ENCODE results near the gene ITGB8.

Gene ITGB8

DNA sequence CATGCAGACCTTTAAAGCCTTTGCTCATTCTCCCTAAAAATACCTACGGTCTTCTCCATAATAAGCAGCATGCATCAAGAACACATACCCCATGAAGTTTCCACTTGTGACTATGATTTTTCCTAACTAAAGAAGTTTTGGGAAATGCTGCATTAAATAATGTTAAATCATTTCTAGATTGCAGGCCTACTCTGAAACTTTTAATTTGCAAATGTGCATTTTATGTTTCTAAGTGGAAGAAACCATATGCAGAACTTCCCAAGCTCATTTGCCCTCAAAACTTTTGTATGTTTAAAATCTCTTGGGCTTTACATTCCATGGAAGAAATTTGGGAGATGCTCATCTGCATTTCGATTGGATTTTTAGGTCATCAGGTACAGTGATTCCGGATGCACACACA lies 63.6 kb downstream of the ITGB8 start:
- no peaks in the 10 kb centered on the region for H3K79me2 ChIP-seq
- no peak overlapping the region for H3K4me3 ChIP-seq (ENCODE audit: low read depth, low read length)
- TF ChIP-seq, protein P1, sequence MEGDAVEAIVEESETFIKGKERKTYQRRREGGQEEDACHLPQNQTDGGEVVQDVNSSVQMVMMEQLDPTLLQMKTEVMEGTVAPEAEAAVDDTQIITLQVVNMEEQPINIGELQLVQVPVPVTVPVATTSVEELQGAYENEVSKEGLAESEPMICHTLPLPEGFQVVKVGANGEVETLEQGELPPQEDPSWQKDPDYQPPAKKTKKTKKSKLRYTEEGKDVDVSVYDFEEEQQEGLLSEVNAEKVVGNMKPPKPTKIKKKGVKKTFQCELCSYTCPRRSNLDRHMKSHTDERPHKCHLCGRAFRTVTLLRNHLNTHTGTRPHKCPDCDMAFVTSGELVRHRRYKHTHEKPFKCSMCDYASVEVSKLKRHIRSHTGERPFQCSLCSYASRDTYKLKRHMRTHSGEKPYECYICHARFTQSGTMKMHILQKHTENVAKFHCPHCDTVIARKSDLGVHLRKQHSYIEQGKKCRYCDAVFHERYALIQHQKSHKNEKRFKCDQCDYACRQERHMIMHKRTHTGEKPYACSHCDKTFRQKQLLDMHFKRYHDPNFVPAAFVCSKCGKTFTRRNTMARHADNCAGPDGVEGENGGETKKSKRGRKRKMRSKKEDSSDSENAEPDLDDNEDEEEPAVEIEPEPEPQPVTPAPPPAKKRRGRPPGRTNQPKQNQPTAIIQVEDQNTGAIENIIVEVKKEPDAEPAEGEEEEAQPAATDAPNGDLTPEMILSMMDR (IDR thresholded peaks at IDR 0.05), result no peak
- no peak overlapping the region for H3K27ac ChIP-seq
- H3K4me2 ChIP-seq (ENCODE audit: low read length), result no peak overlapping the region
- H2AFZ ChIP-seq, result no peak overlapping the region
- no peaks in the 10 kb centered on the region for H3K4me1 ChIP-seq
- no peaks in the 10 kb centered on the region for H3K36me3 ChIP-seq (ENCODE audit: control insufficient read depth, insufficient read depth, low read length)
- H3K27me3 ChIP-seq (ENCODE audit: control insufficient read depth, insufficient read depth, low read length), result no peaks in the 10 kb centered on the region
- no peaks in the 10 kb centered on the region for H3K9me3 ChIP-seq (ENCODE audit: control insufficient read depth, low read length)
- no peak overlapping the region for H3K9ac ChIP-seq

DNA sequence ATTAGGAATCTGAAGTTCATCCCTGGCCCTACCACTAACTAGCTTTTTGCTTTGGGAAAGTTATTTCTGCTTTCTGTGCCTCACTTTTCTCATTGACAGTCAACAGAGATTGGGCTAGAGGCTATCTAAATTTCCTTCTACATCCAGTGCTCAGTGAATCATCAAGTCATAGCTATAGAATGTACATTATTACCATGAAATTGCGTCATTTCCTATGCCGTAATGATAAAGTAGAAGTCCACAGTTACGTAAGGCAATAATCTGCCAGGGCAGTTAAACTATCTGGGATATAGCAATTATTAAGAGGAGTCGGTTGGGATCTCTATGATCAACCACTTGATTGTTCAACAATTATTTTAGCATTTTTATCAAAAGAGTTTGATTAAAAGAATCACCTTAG lies 64.4 kb downstream of the ITGB8 start:
- Histone ChIP-seq H3K79me2 (no peaks in the 10 kb centered on the region), H2AFZ (no peak overlapping the region), H3K4me3 (ENCODE audit: low read depth, low read length) (no peak overlapping the region), H3K27me3 (ENCODE audit: control insufficient read depth, insufficient read depth, low read length) (no peaks in the 10 kb centered on the region), H3K36me3 (ENCODE audit: control insufficient read depth, insufficient read depth, low read length) (no peaks in the 10 kb centered on the region), H3K4me2 (ENCODE audit: low read length) (no peak overlapping the region), H3K9ac (no peak overlapping the region), H3K9me3 (ENCODE audit: control insufficient read depth, low read length) (no peaks in the 10 kb centered on the region), H3K4me1 (no peaks in the 10 kb centered on the region), H3K27ac (no peak overlapping the region)
- TF ChIP-seq, protein P1 (IDR thresholded peaks at IDR 0.05), result no peak

DNA sequence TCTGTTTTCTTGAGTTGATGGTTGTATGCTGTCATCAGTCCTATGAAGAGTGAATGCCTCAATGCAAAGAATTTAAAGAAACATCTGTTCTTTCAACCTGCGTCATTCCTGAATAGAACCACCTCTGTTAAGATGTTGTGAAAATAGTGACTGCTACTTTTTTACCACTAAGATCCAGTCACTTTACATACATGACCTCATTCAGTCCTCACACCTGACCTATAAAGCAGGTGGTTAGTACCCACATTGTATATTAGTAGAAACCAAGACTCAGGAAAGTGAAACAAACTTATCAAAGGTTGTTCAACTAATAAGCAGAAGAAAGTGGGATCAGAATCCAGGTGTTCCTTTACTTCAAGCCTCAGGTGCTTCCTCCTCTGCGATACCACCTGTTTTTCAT lies 64.8 kb downstream of the ITGB8 start:
- Histone ChIP-seq H3K79me2 (no peaks in the 10 kb centered on the region), H3K4me1 (no peaks in the 10 kb centered on the region), H2AFZ (no peak overlapping the region), H3K4me3 (ENCODE audit: low read depth, low read length) (no peak overlapping the region), H3K27ac (no peak overlapping the region), H3K9me3 (ENCODE audit: control insufficient read depth, low read length) (no peaks in the 10 kb centered on the region), H3K36me3 (ENCODE audit: control insufficient read depth, insufficient read depth, low read length) (no peaks in the 10 kb centered on the region), H3K4me2 (ENCODE audit: low read length) (no peak overlapping the region), H3K27me3 (ENCODE audit: control insufficient read depth, insufficient read depth, low read length) (no peaks in the 10 kb centered on the region), H3K9ac (no peak overlapping the region)
- TF ChIP-seq, protein P1 (IDR thresholded peaks at IDR 0.05), result no peak

DNA sequence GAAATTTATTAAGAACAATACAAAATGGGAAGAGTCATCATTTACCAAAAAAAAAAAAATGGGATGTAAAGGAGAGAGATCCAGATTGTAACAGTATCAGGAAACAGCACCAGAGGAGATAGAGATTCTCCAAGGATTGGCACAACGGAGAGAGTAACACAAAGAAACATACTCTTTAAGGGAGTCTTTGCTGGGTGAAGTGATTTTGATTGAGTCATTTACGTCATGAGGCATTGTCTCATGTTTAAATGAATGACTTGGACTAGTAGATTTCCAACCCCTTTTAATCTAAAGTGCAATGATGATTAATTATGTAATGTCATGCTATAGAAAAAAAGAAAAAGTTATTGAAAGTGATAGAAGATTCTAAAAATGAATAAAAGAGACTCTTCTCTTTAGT lies 68.8 kb downstream of the ITGB8 start:
- Histone ChIP-seq H3K27me3 (ENCODE audit: control insufficient read depth, insufficient read depth, low read length) (no peaks in the 10 kb centered on the region), H3K9me3 (ENCODE audit: control insufficient read depth, low read length) (no peaks in the 10 kb centered on the region), H3K4me2 (ENCODE audit: low read length) (no peak overlapping the region), H3K79me2 (no peaks in the 10 kb centered on the region), H3K27ac (no peak overlapping the region), H3K4me1 (no peaks in the 10 kb centered on the region), H3K9ac (no peak overlapping the region), H2AFZ (no peak overlapping the region), H3K4me3 (ENCODE audit: low read depth, low read length) (no peak overlapping the region), H3K36me3 (ENCODE audit: control insufficient read depth, insufficient read depth, low read length) (no peaks in the 10 kb centered on the region)
- TF ChIP-seq, protein P1 (IDR thresholded peaks at IDR 0.05), result no peak

DNA sequence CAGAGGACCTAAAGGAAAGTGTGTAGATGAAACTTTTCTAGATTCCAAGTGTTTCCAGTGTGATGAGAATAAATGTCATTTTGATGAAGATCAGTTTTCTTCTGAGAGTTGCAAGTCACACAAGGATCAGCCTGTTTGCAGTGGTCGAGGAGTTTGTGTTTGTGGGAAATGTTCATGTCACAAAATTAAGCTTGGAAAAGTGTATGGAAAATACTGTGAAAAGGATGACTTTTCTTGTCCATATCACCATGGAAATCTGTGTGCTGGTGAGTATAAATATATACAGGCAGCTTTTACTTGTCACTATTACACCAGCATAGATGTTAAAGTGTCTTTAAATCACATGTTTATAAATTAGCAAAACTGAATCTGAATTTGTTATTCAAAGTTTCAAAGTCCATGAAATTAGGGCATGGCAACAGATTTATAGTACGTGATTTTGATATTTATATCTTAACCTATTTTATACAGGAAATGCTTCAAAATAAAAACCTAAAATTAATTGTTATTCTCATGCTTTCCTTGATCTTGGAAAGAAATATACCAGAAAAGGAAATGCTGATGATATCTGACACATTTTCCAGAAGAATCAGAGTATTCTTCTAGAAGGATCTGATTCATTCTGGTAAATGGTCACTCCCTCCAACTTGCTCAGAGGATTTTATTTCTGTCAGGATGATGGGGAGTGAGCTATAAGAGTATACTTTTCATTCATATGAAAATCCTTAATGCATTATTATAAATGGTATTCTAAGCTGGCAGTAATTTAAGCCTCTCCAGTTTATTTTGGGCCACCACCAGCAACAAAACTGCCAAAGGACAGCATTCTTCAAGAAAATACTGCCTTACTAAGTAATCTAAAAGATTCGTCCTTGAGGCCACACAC lies 71.4 kb downstream of the ITGB8 start:
- Histone ChIP-seq H3K36me3 (ENCODE audit: control insufficient read depth, insufficient read depth, low read length) (no peaks in the 10 kb centered on the region), H3K4me3 (ENCODE audit: low read depth, low read length) (no peak overlapping the region), H3K27me3 (ENCODE audit: control insufficient read depth, insufficient read depth, low read length) (no peaks in the 10 kb centered on the region), H2AFZ (peak overlapping the region; percentile 12), H3K27ac (no peak overlapping the region), H3K9me3 (ENCODE audit: control insufficient read depth, low read length) (no peaks in the 10 kb centered on the region), H3K4me1 (no peaks in the 10 kb centered on the region), H3K4me2 (ENCODE audit: low read length) (no peak overlapping the region), H3K79me2 (no peaks in the 10 kb centered on the region), H3K9ac (no peak overlapping the region)
- TF ChIP-seq, protein P1 (IDR thresholded peaks at IDR 0.05), result no peak

Data from parathyroid adenoma (tissue), 2 donors.